SU-DHL-6 (cell line): Measurements from ENCODE around the gene TMEM33.
"Not testable (repeated sequence)": the region's sequence is repeated elsewhere in the genome, so short reads cannot be mapped to it uniquely, and the experiment has no call there.

Experiments
- H2AFZ ChIP-seq: fragments of 200-600 bp; sonication (generic); 2 replicates; pipeline ENCODE4 v1.6.1; 2014; ENCODE audit warnings: low read depth, mild to moderate bottlenecking, moderate library complexity, mixed read lengths, antibody characterized with exemption, low read length; ENCODE audit not compliant: severe bottlenecking
- H3F3A ChIP-seq: fragments of 200-600 bp; shearing (Covaris generic); 2 replicates; pipeline ENCODE4 v1.6.0; 2016; ENCODE audit warnings: antibody characterized with exemption, mild to moderate bottlenecking; ENCODE audit not compliant: insufficient read depth
- H3K27ac ChIP-seq: fragments of 200-600 bp; sonication (generic); 2 replicates; pipeline ENCODE4 v1.5.1; 2016; ENCODE audit warnings: low read depth, mild to moderate bottlenecking, low read length, moderate library complexity, mixed read lengths
- H3K27me3 ChIP-seq: fragments of 200-600 bp; sonication (generic), shearing (Covaris generic); 2 replicates; pipeline ENCODE4 v1.6.0; 2014; ENCODE audit warnings: mild to moderate bottlenecking, low read length
- H3K36me3 ChIP-seq: fragments of 200-600 bp; sonication (generic); 2 replicates; pipeline ENCODE4 v1.6.1; 2014; ENCODE audit warnings: mild to moderate bottlenecking, low read length, mixed read lengths
- H3K4me2 ChIP-seq: fragments of 300-600, 200-600 bp; shearing (Covaris generic), sonication (generic); 2 replicates; pipeline ENCODE4 v1.6.0; 2014; ENCODE audit warnings: low read length, low read depth, mild to moderate bottlenecking; ENCODE audit not compliant: poor library complexity, severe bottlenecking
- H3K4me3 ChIP-seq: fragments of 200-600 bp; sonication (generic); 2 replicates; pipeline ENCODE4 v1.5.1; 2014; ENCODE audit warnings: antibody characterized with exemption, low read length, mild to moderate bottlenecking, mixed read lengths; ENCODE audit not compliant: insufficient read depth, poor library complexity, severe bottlenecking
- H3K79me2 ChIP-seq: fragments of 200-600 bp; sonication (generic); 2 replicates; pipeline ENCODE4 v1.6.1; 2014; ENCODE audit warnings: mild to moderate bottlenecking, low read length, moderate library complexity; ENCODE audit not compliant: insufficient read depth
- H3K9ac ChIP-seq: fragments of 200-600 bp; sonication (generic); 2 replicates; pipeline ENCODE4 v1.7.0; 2014; ENCODE audit warnings: mild to moderate bottlenecking, low read length
- H3K9me2 ChIP-seq: fragments of 200-600 bp; sonication (generic); replicated peaks from 2 replicates; pipeline ENCODE4 v1.6.1; 2014; ENCODE audit warnings: low read length; ENCODE audit not compliant: insufficient read depth
- H3K9me3 ChIP-seq: fragments of 200-600 bp; sonication (generic); 2 replicates; pipeline ENCODE4 v1.6.1; 2014; ENCODE audit warnings: low read length, mixed read lengths; ENCODE audit not compliant: insufficient read depth
- H4K20me1 ChIP-seq: fragments of 200-600 bp; sonication (generic); 2 replicates; pipeline ENCODE4 v1.6.1; 2014; ENCODE audit warnings: low read depth, mild to moderate bottlenecking, antibody characterized with exemption, low read length, moderate library complexity, mixed read lengths
- CTCF ChIP-seq: fragments of 200-600 bp; sonication (generic); IDR thresholded peaks from one replicate; pipeline ENCODE4 v1.5.1; 2017; ENCODE audit warnings: antibody characterized with exemption, mild to moderate bottlenecking, low read length, moderate library complexity; ENCODE audit not compliant: insufficient read depth, poor library complexity, severe bottlenecking
- EZH2phosphoT487 ChIP-seq: fragments of 200-600 bp; sonication (generic), shearing (Covaris generic); conservative IDR thresholded peaks from 2 replicates; pipeline ENCODE4 v1.6.1; 2018; ENCODE audit warnings: mild to moderate bottlenecking, antibody characterized with exemption, low read length, moderate library complexity, mixed read lengths

The TMEM33 gene

GRCh38 chr4:41912546-41912945 is 22.7 kb upstream of the TMEM33 start:
- H3K4me3 ChIP-seq, result no peak overlapping the region
- no peak overlapping the region for H3K27ac ChIP-seq
- no peaks in the 10 kb centered on the region for H3K36me3 ChIP-seq
- H3K9me3 ChIP-seq, result no peaks in the 10 kb centered on the region
- no peaks in the 10 kb centered on the region for H3K27me3 ChIP-seq
- no peak overlapping the region for H2AFZ ChIP-seq
- no peaks in the 10 kb centered on the region for H3K9me2 ChIP-seq
- TF ChIP-seq EZH2phosphoT487 (no peak), CTCF (no peak)
- no peaks in the 10 kb centered on the region for H4K20me1 ChIP-seq
- H3F3A ChIP-seq, result no peaks in the 10 kb centered on the region
- no peak overlapping the region for H3K4me2 ChIP-seq
- H3K79me2 ChIP-seq, result no peaks in the 10 kb centered on the region
- H3K9ac ChIP-seq, result no peak overlapping the region

GRCh38 chr4:41913509-41913908 is 21.7 kb upstream of the TMEM33 start:
- H3K4me3 ChIP-seq, result no peak overlapping the region
- no peaks in the 10 kb centered on the region for H4K20me1 ChIP-seq
- no peak overlapping the region for H2AFZ ChIP-seq
- no peaks in the 10 kb centered on the region for H3K36me3 ChIP-seq
- TF ChIP-seq CTCF (no peak), EZH2phosphoT487 (no peak)
- H3K27me3 ChIP-seq, result no peaks in the 10 kb centered on the region
- no peak overlapping the region for H3K4me2 ChIP-seq
- no peak overlapping the region for H3K9ac ChIP-seq
- no peaks in the 10 kb centered on the region for H3K9me3 ChIP-seq
- no peaks in the 10 kb centered on the region for H3K79me2 ChIP-seq
- no peak overlapping the region for H3K27ac ChIP-seq
- no peaks in the 10 kb centered on the region for H3F3A ChIP-seq
- no peaks in the 10 kb centered on the region for H3K9me2 ChIP-seq

DNA sequence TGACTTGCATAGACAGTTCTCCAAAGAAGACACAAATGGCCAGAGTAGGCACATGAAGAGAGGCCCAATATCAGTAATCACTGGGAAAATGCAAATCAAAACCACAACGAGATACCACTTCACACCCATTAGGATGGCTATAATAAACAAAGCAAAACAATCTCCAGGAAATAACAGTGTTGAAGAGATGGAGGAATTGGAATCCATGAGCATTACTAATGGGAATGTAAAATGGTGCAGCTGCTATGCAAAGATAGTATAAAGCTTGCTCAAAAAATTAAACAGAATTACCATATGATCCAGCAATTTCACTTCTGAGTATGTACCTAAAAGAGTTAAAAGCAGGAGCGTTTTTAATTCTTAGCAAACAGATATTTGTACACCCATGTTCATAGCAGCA is 17.0 kb upstream of the TMEM33 start:
- TF ChIP-seq EZH2phosphoT487 (no peak), CTCF (no peak)
- Histone ChIP-seq H3K4me2 (no peak overlapping the region), H3K27ac (no peak overlapping the region), H4K20me1 (no peaks in the 10 kb centered on the region), H3K9me2 (no peaks in the 10 kb centered on the region), H3K9me3 (peaks cover 8% of the 10 kb centered on the region; the same call in 1 of the 2 replicates), H2AFZ (no peak overlapping the region), H3K27me3 (no peaks in the 10 kb centered on the region), H3K36me3 (no peaks in the 10 kb centered on the region), H3K4me3 (no peak overlapping the region), H3K79me2 (no peaks in the 10 kb centered on the region), H3F3A (no peaks in the 10 kb centered on the region), H3K9ac (no peak overlapping the region)

DNA sequence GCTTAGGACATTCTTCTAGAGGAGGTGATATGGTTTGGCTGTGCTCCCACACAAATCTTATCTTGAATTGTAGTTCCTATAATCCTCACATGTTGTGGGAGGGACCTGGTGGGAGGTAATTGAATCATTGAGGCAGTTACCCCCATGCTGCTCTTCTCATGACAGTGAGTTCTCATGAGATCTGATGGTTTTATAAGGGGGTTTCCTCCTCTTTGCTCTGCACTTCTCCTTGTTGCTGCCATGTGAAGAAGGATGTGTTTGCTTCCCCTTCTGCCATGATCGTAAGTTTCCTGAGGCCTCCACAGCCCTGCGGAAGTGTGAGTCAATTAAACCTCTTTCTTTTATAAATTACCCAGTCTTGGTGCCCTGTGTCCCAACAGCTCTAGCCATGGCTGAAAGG is 14.8 kb upstream of the TMEM33 start:
- H3K4me3 ChIP-seq, H3K4me2 ChIP-seq, H3K36me3 ChIP-seq, H3K27me3 ChIP-seq, H3K9ac ChIP-seq, H3F3A ChIP-seq, H4K20me1 ChIP-seq, H3K9me2 ChIP-seq, H3K9me3 ChIP-seq, H3K27ac ChIP-seq, H3K79me2 ChIP-seq, H2AFZ ChIP-seq: not testable (repeated sequence)
